Body of pancreas (tissue), 4 donors: Measurements from ENCODE around the gene CLASP1.

Experiments used
- CTCF ChIP-seq, 7 experiments: fragments of 450-650 bp in 4 of 7; fragments of 200-600 bp in 3 of 7; sonication (generic) in 3 of 7; IDR thresholded peaks; one replicate each; pipeline ENCODE4 v1.5.1; 2016 to 2019; ENCODE audit warnings: antibody characterized with exemption in 7 of 7
- POLR2A ChIP-seq, 3 donors: fragments of 450-650 bp; IDR thresholded peaks; one replicate each; pipeline ENCODE4 v1.6.1; 2016; ENCODE audit warnings: antibody characterized with exemption in 3 of 3, mild to moderate bottlenecking in 2 of 3

GRCh38 chr2:121664086-121664485, 14.8 kb upstream of the CLASP1 start:
- no peak for TF ChIP-seq CTCF (IDR thresholded peaks at IDR 0.05)
- TF ChIP-seq POLR2A (IDR thresholded peaks at IDR 0.05), result no peak
